HG02840 (cell line): ENCODE results near the gene MRPS17.
"Not testable (repeated sequence)": the region's sequence is repeated elsewhere in the genome, so short reads cannot be mapped to it uniquely, and the experiment has no call there.

Source experiments
- ATAC-seq: cut with Tn5 transposase; IDR thresholded peaks from one replicate; pipeline ENCODE4 v1.9.1; 2021; ENCODE audit warnings: mild to moderate bottlenecking, moderate library complexity, moderate number of reproducible peaks; ENCODE audit not compliant: unreplicated experiment, low FRiP score

Gene MRPS17

DNA sequence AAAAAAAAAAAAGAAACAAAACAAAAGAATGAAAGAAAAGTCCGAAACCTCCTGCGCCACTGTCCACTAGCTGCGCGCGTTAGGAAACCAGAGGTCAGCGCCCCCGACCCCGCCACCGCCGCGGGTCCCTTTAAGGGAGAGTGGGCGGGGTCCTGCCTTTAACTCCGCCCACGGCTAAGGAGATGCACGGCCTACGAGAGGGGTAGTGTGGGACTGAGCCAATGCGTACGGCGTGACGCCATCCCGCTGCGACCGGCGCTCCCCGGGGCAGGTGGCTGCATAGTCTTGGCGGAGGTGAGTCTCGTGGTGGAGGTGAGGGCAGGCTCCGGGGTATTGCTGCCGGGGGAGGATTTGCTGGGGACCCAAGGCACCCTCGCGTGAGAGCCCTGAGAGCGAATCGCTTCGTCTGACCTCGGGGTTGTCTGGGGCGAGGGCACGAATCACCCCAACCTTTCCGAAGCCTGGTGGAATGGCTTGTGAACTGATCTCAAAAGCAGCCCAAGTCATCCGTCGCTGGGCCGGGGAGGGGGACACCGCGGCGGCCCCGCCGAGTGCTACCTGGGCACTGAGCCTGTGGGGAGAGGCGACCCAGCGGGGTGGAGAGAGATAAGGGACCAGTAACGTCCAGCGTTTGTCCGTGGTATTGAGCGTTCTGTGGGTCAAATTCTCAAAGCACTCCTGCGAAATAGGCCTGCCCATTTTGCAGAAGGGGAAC lies at the start of gene MRPS17:
MRPS17 (plus strand) TSS at position 241 of the 715 bp plus-strand sequence. CDS start 1,319 bp downstream, outside the sequence.
- ATAC-seq: peak; percentile 99

DNA sequence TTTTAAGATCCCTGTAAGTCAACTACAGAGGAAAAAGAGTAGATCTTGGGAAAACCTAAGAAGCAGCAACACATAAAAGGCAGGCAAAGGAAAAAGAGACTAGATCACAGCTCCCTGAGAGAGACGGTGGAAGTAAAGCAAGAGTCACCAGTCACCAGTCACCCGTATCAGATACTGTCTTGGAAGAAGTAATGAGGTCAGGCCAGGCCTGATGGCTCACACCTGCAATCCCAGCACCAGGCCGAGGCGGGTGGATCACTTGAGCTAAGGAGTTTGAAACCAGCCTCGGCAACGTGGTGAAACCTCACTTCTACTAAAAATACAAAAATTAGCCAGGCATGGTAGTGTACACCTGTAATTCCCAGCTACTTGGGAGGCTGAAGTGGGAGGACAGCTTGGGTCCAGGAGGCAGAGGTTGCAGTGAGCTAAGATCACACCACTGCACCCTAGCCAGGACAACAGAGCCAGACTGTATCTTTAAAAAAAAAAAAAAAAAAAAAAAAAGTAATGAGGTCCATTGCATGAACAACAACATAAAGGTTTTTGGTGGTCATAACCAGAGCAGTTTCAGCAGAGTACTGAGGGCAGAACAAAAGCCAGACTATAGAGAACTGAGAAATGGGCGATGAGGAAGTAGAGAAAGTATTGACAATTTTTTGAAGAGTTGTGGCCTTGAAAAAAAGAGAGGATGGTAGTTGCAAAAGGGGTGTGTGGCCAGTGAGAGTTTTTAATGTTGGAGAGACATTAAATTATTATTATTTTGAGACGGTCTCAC lies 47.5 kb upstream of the MRPS17 start:
- ATAC-seq: peak; percentile 93

DNA sequence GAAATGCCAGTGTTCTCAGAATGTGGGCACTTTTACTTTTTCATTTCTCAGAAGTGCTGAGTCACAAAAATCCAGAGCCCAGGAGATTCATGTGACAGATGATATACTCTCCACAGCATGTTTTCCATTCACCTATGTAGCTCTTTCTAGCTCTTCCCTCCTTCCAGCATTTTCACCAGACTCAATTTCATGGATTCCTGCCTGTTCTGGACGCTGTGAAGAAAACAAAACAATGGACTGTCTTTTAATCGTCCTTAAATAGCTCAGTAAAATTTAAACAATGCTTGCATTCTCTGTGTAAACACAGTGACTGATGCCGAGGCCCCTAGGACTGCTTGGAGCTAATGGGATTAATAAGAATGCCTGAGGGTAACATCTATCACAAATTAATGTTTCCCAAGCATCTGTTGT lies 38.9 kb upstream of the MRPS17 start:
- ATAC-seq: no peak

DNA sequence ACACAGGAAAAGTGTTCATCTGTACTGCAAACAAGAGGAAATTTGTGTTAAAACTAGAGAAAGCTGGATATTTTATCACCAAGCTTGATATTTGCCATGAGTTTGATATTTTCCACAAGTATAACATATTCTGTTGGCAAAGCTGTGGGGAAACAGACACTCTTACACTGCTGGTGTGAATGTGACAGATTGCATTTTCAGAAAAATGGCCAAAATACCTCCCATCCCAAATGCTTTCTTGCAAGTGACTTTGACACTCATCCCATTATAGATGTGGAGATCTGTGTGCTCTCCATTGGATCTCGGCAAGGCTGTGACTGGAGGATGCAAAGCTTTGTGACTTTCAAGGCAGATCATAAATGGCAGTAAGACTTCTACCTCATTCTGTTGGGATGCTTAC lies 33.9 kb upstream of the MRPS17 start:
- no peak for ATAC-seq

GRCh38 chr7:55928006-55928767 lies 23.5 kb upstream of the MRPS17 start:
- no peak for ATAC-seq

- no peak for ATAC-seq
Observed at GRCh38 chr7:55931421-55932151, 20.1 kb upstream of the MRPS17 start.

DNA sequence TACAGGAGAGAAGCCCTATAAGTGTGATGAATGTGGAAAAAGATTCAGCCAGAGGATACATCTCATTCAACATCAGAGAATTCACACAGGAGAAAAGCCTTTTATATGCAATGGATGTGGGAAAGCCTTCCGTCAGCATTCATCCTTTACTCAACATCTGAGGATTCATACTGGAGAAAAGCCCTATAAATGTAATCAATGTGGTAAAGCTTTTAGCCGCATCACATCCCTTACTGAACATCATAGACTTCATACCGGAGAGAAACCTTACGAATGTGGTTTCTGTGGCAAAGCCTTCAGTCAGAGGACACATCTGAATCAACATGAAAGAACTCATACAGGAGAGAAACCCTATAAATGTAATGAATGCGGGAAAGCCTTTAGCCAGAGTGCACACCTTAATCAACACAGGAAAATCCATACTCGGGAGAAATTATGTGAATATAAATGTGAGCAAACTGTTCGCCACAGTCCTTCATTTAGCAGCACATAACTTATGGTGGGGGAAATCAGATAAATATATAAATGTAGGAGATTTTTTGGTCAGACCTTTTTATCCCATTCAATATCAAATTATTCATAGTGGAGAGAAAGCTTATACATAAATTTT lies 12.1 kb upstream of the MRPS17 start:
- no peak for ATAC-seq

DNA sequence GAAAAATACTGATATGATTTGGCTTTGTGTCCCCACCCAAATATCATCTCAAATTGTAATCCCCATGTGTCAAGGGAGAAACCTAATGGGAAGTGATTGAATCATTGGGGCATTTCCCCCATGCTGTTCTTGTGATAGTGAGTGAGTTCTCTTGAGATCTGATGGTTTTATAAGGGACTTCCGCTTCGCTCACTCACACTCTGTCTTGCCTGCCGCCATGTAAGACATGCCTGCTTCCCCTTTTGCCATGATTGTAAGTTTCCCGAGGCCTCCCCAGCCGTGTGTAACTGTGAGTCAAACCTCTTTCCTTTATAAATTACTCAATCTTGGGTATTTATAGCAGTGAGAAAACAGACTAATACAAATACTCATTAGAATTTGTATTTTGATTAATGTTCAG lies 5.1 kb upstream of the MRPS17 start:
- no peak for ATAC-seq

GRCh38 chr7:55952352-55952671 lies 635 bp downstream of the MRPS17 start:
- not testable (repeated sequence) for ATAC-seq

DNA sequence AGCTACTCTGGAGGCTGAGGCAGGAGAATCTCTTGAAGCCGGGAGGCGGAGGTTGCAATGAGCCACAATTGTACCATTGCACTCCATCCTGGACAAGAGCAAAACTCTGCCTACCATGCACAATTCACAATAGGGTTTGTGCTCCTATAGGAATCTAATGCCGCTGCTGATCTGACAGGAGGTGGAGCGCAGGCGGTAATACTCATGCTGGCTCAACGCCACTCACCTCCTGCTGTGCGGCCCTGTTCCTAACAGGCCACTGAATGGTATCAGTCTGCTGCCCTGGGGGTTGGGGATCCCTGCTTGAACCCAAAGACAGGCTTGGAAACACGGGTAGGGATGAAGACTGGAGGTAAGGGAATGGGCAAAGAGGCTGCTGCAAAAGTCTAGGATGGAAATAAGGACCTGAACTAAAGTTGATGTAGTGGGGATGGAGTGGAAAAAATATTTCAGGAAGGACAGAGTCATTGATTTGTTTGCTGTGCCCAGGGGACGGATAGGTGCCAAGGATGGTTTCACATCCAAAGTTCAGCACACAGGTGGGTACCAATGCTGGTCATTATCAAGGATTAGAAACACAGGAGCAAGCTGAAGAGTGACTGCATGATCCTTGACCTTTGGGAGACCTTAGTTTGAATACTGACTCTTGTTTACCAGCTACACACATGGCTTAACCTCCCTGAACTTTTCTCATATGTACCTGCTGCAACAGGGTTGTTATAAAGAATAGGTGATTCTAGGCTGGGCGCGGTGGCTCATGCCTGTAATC lies 2.2 kb downstream of the MRPS17 start:
- no peak for ATAC-seq

DNA sequence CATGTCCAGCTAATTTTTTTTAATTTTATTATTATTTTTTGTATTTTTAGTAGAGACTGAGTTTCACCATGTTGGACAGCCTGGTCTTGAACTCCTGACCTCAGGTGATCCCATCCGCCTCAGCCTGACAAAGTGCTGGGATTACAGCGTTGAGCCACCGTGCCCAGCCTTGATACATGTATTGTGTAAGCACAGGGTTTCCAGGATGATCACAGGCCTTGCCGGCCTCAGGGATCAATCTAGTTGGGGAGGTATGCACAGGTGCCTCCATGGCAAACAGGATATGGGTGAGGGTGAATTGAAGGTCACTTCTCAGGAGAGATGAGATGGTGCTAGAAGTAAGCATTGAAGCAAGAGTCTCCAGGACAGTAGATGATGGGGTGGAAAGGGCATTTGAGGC lies 5.5 kb downstream of the MRPS17 start:
- no peak for ATAC-seq

- no peak for ATAC-seq
Observed at GRCh38 chr7:55962014-55962413, 10.3 kb downstream of the MRPS17 start.

- ATAC-seq: no peak
Observed at GRCh38 chr7:55963584-55964168, 12.0 kb downstream of the MRPS17 start.

DNA sequence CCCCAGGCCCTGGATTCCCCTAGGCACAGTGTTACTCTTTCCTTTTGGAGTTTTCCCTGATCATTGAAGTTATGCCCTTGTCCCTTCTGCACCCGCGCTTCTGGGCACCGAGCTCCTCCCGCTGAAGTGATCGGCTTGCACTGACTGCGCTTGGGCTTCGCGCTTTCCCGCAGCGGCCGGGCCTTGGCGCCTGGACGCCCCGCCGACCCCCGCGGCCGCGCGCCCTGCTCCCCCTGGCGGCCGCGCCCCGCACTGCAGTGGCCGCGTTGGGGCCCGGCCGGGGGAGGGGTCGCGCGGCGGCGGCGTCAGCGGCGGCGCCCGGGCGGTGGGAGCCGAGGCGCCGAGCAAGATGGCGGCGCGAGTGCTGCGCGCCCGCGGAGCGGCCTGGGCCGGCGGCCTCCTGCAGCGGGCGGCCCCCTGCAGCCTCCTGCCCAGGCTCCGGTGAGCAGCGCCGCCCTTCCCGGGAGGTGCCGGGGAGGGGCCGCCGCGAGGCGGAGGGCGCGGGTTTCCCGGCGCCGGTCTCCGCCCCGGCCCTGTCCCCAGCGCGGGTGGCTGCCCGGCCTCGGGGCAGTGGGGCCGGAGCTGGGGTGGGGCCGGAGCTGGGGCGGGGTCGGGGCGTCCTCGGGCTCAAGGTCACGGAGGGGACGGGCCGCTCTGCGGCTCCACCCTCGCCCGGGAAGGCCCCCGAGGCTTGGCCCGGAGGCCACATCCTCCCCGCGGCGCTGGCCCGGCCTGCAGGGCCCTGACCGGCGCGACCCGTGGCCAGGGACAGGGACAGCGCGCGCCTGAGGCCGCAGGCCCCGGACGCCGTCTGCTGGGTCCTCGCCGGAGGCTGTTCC lies 12.8 kb downstream of the MRPS17 start, which contains the start of gene NIPSNAP2:
NIPSNAP2 (plus strand) TSS at position 325 of the 839 bp plus-strand sequence; CDS start at position 350, 25 bp downstream.
- peak; percentile 87 for ATAC-seq

GRCh38 chr7:55965100-55965470 lies 13.4 kb downstream of the MRPS17 start:
- ATAC-seq: no peak

- no peak for ATAC-seq
Observed at GRCh38 chr7:55965805-55966421, 14.2 kb downstream of the MRPS17 start.

- no peak for ATAC-seq
Observed at GRCh38 chr7:55966851-55967250, 15.2 kb downstream of the MRPS17 start.

- no peak for ATAC-seq
Observed at GRCh38 chr7:55969391-55969790, 17.7 kb downstream of the MRPS17 start.
